Measurements from ENCODE around the gene GPHN. TPM values are rescaled to one million over a fixed set of nuclear protein-coding genes. Genes with fewer than 3 reads are reported as not detected.

GPHN gene
- polyA plus RNA-seq, 1 of the 3 experiments (the other 2 are of a cell fraction), result 6.9 TPM

DNA sequence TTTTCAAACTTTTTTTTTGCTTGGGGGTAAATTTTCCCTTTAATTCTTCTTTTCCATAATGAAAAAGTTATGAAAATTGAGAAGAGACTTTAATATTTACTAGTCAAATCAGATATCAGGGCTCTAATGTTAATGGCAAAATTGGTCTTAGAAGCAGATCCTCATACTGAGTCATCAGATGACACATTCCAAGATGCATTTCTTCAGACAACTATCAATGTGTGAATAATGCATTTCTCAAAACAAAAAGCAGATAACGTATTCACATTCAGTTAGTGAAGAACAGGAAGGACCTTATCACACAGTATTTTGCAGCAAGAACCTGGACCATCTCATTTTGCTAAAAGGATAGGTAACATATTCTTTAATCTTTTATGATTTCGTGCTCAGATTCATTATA lies 130.7 kb downstream of the GPHN start:
- TF ChIP-seq FOSL2 (IDR thresholded peaks at IDR 0.05; ENCODE audit: borderline replicate concordance, low read depth), result peak; percentile 67; the same call in 1 of the 2 replicates
- no peak for TF ChIP-seq CHD2 (IDR thresholded peaks at IDR 0.05; ENCODE audit: low read length, partially characterized antibody)
- TF ChIP-seq, protein P1, sequence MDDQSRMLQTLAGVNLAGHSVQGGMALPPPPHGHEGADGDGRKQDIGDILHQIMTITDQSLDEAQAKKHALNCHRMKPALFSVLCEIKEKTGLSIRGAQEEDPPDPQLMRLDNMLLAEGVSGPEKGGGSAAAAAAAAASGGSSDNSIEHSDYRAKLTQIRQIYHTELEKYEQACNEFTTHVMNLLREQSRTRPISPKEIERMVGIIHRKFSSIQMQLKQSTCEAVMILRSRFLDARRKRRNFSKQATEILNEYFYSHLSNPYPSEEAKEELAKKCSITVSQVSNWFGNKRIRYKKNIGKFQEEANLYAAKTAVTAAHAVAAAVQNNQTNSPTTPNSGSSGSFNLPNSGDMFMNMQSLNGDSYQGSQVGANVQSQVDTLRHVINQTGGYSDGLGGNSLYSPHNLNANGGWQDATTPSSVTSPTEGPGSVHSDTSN (IDR thresholded peaks at IDR 0.05), result peak; percentile 34; the same call in 1 of the 2 replicates
- 0 out of 2 replicates have a peak, but pooled peaks have one; percentile 31 for TF ChIP-seq TCF12 (IDR thresholded peaks at IDR 0.05)
- Histone ChIP-seq H3K9me2 (no peaks in the 10 kb centered on the region), H3K4me3 (ENCODE audit: low read depth in 2 of 2, low read length in 1 of 2) (no peak overlapping the region), H3K9me3 (no peaks in the 10 kb centered on the region), H3K4me2 (no peak overlapping the region), H3K27ac (ENCODE audit: low read depth in 2 of 2, low read length in 1 of 2) (no peak overlapping the region), H2AFZ (ENCODE audit: low read depth) (no peak overlapping the region), H3K4me1 (ENCODE audit: control insufficient read depth in 1 of 2, insufficient read depth in 2 of 2, low read depth in 1 of 2, low read length in 1 of 2) (peaks cover 0 to 6% of the 10 kb centered on the region in 2 experiments; a peak in 2 of 4 replicates), H3K36me3 (replicated peaks in 1 of 2; ENCODE audit: control insufficient read depth in 1 of 2, insufficient read depth in 2 of 2, low read length in 1 of 2) (no peaks in the 10 kb centered on the region), H3F3A (replicated peaks; ENCODE audit: insufficient read depth) (peaks cover 5% of the 10 kb centered on the region), H3K9ac (no peak overlapping the region), H3K27me3 (ENCODE audit: insufficient read depth) (no peaks in the 10 kb centered on the region), H4K20me1 (ENCODE audit: insufficient read depth) (no peaks in the 10 kb centered on the region), H3K79me2 (ENCODE audit: insufficient read depth) (no peaks in the 10 kb centered on the region)
- no peak for DNase-seq
- CTCF ChIA-PET, result interaction anchor here (1.2 kb wide), 1 partner anchor 14 kb away, joined by 5 read pairs; no protein-coding TSS in a partner anchor
- WGBS (ENCODE audit: low lambda C conversion rate), result 55% methylated on average over 2 of the region's 2 CpGs
- POLR2A ChIA-PET, result no interaction called here

GRCh38 chr14:66641861-66642635 lies 134.1 kb downstream of the GPHN start:
- peaks cover 0 to 6% of the 10 kb centered on the region in 2 experiments; a peak in 2 of 4 replicates for H3K4me1 ChIP-seq (ENCODE audit: control insufficient read depth in 1 of 2, insufficient read depth in 2 of 2, low read depth in 1 of 2, low read length in 1 of 2)
- no peak overlapping the region for H3K4me2 ChIP-seq
- CTCF ChIA-PET, result interaction anchor here (1.1 to 1.3 kb wide), 2 partner anchors 10 to 17 kb away, joined by 3 to 4 read pairs; no protein-coding TSS in a partner anchor
- H3F3A ChIP-seq (replicated peaks; ENCODE audit: insufficient read depth), result peaks cover 5% of the 10 kb centered on the region
- POLR2A ChIA-PET, result no interaction called here
- 85% methylated on average over 2 of the region's 2 CpGs for WGBS (ENCODE audit: low lambda C conversion rate)
- H3K79me2 ChIP-seq (ENCODE audit: insufficient read depth), result no peaks in the 10 kb centered on the region
- no peaks in the 10 kb centered on the region for H3K9me3 ChIP-seq
- no peak overlapping the region for H3K9ac ChIP-seq
- 0 out of 2 replicates have a peak overlapping the region, but pooled peaks have one; percentile 43 for H2AFZ ChIP-seq (ENCODE audit: low read depth)
- H4K20me1 ChIP-seq (ENCODE audit: insufficient read depth), result no peaks in the 10 kb centered on the region
- DNase-seq, result no peak
- no peak overlapping the region for H3K27ac ChIP-seq (ENCODE audit: low read depth in 2 of 2, low read length in 1 of 2)
- H3K36me3 ChIP-seq (replicated peaks in 1 of 2; ENCODE audit: control insufficient read depth in 1 of 2, insufficient read depth in 2 of 2, low read length in 1 of 2), result no peaks in the 10 kb centered on the region
- no peak overlapping the region for H3K4me3 ChIP-seq (ENCODE audit: low read depth in 2 of 2, low read length in 1 of 2)
- no peaks in the 10 kb centered on the region for H3K27me3 ChIP-seq (ENCODE audit: insufficient read depth)
- no peaks in the 10 kb centered on the region for H3K9me2 ChIP-seq
- TF ChIP-seq FOSL2 (IDR thresholded peaks at IDR 0.05; ENCODE audit: borderline replicate concordance, low read depth) (no peak), GATA2 (CRISPR knock-in tag; IDR thresholded peaks at IDR 0.05) (no peak), RXRA (IDR thresholded peaks at IDR 0.05; ENCODE audit: borderline replicate concordance, low read depth) (no peak), REST (IDR thresholded peaks at IDR 0.05; ENCODE audit: low read depth, low read length) (no peak), CHD2 (IDR thresholded peaks at IDR 0.05; ENCODE audit: low read length, partially characterized antibody) (no peak)
- TF ChIP-seq, protein P2, sequence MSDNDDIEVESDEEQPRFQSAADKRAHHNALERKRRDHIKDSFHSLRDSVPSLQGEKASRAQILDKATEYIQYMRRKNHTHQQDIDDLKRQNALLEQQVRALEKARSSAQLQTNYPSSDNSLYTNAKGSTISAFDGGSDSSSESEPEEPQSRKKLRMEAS (IDR thresholded peaks at IDR 0.05; ENCODE audit: low read depth), result no peak
- TF ChIP-seq, protein P3, sequence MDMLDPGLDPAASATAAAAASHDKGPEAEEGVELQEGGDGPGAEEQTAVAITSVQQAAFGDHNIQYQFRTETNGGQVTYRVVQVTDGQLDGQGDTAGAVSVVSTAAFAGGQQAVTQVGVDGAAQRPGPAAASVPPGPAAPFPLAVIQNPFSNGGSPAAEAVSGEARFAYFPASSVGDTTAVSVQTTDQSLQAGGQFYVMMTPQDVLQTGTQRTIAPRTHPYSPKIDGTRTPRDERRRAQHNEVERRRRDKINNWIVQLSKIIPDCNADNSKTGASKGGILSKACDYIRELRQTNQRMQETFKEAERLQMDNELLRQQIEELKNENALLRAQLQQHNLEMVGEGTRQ (IDR thresholded peaks at IDR 0.05; ENCODE audit: borderline replicate concordance, low read depth, low read length), result no peak

All from SK-N-SH (cell line).